NB4 (cell line): ENCODE measurements around the gene PDS5B.

Experiments
- CTCF ChIP-seq: IDR thresholded peaks from one replicate; pipeline ENCODE4 v1.5.1; 2012; ENCODE audit warnings: low read depth, low read length
- POLR2A ChIP-seq: IDR thresholded peaks from 2 replicates; pipeline ENCODE4 v1.6.1; 2011; ENCODE audit warnings: mild to moderate bottlenecking; ENCODE audit not compliant: insufficient read length; ENCODE audit errors: extremely low read depth

GRCh38 chr13:32632343-32632909 lies 46.2 kb downstream of the PDS5B start:
- TF ChIP-seq CTCF (no peak), POLR2A (no peak)
